ENCODE results near the gene PVRIG. TPM values are rescaled to one million over a fixed set of nuclear protein-coding genes. Genes with fewer than 3 reads are reported as not detected.
"Not testable (repeated sequence)": the region's sequence is repeated elsewhere in the genome, so short reads cannot be mapped to it uniquely, and the experiment has no call there.

Gene PVRIG
- total and polyA plus RNA-seq, 9 of the 15 experiments (the other 6 are each of a cell fraction or from before 2014, with no cell fraction given) = 0.16 to 0.64 TPM; not detected in 7

DNA sequence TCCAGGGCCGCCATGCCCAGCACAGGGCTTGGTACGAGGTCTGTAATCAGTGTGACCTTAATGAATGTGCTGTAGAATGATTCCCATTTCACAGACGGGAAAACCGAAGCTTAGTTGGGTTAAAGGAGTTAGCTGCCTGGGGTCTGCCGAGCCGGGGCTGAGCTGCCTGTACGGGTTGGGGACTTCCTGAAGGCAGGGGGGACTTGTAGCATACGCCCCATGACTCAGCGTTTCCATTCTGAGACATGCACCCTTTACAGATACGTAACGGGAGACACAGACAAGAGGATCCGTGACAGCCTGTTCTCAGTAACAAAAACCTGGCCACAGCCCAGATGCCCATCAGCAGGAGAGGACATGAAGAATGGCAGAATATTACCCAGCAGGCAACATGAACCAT, 23.6 kb downstream of the PVRIG start (continued):
- TF ChIP-seq YY1 (IDR thresholded peaks at IDR 0.05; ENCODE audit: borderline replicate concordance in 1 of 3, control insufficient read depth in 1 of 3, extremely low read depth in 1 of 3, insufficient read depth in 3 of 3, insufficient read length in 1 of 3, insufficient replicate concordance in 2 of 3, low read depth in 1 of 3, low read length in 2 of 3) = peak in 1 of 3 experiments; percentile 43
- TF ChIP-seq NFXL1 (CRISPR knock-in tag; IDR thresholded peaks at IDR 0.05) = peak; percentile 4; the same call in 1 of the 2 replicates
- peak; percentile 71 for TF ChIP-seq SMAD4 (CRISPR knock-in tag; conservative IDR thresholded peaks at IDR 0.05)
- peak; percentile 85 for TF ChIP-seq FOSL1 (tag; conservative IDR thresholded peaks at IDR 0.05)
- TF ChIP-seq, protein P1, sequence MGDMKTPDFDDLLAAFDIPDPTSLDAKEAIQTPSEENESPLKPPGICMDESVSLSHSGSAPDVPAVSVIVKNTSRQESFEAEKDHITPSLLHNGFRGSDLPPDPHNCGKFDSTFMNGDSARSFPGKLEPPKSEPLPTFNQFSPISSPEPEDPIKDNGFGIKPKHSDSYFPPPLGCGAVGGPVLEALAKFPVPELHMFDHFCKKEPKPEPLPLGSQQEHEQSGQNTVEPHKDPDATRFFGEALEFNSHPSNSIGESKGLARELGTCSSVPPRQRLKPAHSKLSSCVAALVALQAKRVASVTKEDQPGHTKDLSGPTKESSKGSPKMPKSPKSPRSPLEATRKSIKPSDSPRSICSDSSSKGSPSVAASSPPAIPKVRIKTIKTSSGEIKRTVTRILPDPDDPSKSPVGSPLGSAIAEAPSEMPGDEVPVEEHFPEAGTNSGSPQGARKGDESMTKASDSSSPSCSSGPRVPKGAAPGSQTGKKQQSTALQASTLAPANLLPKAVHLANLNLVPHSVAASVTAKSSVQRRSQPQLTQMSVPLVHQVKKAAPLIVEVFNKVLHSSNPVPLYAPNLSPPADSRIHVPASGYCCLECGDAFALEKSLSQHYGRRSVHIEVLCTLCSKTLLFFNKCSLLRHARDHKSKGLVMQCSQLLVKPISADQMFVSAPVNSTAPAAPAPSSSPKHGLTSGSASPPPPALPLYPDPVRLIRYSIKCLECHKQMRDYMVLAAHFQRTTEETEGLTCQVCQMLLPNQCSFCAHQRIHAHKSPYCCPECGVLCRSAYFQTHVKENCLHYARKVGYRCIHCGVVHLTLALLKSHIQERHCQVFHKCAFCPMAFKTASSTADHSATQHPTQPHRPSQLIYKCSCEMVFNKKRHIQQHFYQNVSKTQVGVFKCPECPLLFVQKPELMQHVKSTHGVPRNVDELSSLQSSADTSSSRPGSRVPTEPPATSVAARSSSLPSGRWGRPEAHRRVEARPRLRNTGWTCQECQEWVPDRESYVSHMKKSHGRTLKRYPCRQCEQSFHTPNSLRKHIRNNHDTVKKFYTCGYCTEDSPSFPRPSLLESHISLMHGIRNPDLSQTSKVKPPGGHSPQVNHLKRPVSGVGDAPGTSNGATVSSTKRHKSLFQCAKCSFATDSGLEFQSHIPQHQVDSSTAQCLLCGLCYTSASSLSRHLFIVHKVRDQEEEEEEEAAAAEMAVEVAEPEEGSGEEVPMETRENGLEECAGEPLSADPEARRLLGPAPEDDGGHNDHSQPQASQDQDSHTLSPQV (IDR thresholded peaks at IDR 0.05) = peak; percentile 84
- peak; percentile 87 for TF ChIP-seq MAFK (IDR thresholded peaks at IDR 0.05; ENCODE audit: low read length)
- TF ChIP-seq SMARCC2 (IDR thresholded peaks at IDR 0.05; ENCODE audit: low read depth) = peak; percentile 69
- peak; percentile 47 for TF ChIP-seq NEUROD1 (IDR thresholded peaks at IDR 0.05; ENCODE audit: borderline replicate concordance, low read depth, low read length, partially characterized antibody)
- TF ChIP-seq, protein P2, sequence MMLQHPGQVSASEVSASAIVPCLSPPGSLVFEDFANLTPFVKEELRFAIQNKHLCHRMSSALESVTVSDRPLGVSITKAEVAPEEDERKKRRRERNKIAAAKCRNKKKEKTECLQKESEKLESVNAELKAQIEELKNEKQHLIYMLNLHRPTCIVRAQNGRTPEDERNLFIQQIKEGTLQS (IDR thresholded peaks at IDR 0.05) = peak; percentile 82
- TF ChIP-seq, protein P2 (CRISPR knock-in tag; conservative IDR thresholded peaks at IDR 0.05) = peak; percentile 72; the same call in 1 of the 2 replicates
- peak; percentile 68 for TF ChIP-seq NFIC (IDR thresholded peaks at IDR 0.05)
- peak; percentile 81 for TF ChIP-seq ARID1B (IDR thresholded peaks at IDR 0.05)
- peak; percentile 13; the same call in 1 of the 2 replicates for TF ChIP-seq ZNF583 (CRISPR knock-in tag; IDR thresholded peaks at IDR 0.05)
- TF ChIP-seq LEF1 (IDR thresholded peaks at IDR 0.05) = peak; percentile 57
- peak; percentile 45; the same call in 1 of the 2 replicates for TF ChIP-seq NCOR1 (IDR thresholded peaks at IDR 0.05)
- 0 out of 2 replicates have a peak, but pooled peaks have one; percentile 11 for TF ChIP-seq TEAD4 (IDR thresholded peaks at IDR 0.05; ENCODE audit: low read length)
- not testable (repeated sequence) for TF ChIP-seq TEAD4 (CRISPR knock-in tag; IDR thresholded peaks at IDR 0.05; ENCODE audit: borderline replicate concordance); TOE1 (CRISPR knock-in tag; IDR thresholded peaks at IDR 0.05; ENCODE audit: borderline replicate concordance, low read depth)
- TF ChIP-seq C11orf30 (IDR thresholded peaks at IDR 0.05; ENCODE audit: low read depth) = peak; percentile 96
- 0 out of 2 replicates have a peak, but pooled peaks have one; percentile 13 for TF ChIP-seq TOE1 (IDR thresholded peaks at IDR 0.05; ENCODE audit: borderline replicate concordance)
- TF ChIP-seq TAL1 (IDR thresholded peaks at IDR 0.05) = 0 out of 2 replicates have a peak, but pooled peaks have one; percentile 3
- peak in 1 of 2 experiments; percentile 53; a peak in 1 of 4 replicates for TF ChIP-seq RCOR1 (IDR thresholded peaks at IDR 0.05; ENCODE audit: borderline replicate concordance in 1 of 2, low read depth in 2 of 2, low read length in 2 of 2)
- peak; percentile 73 for TF ChIP-seq ATF7 (IDR thresholded peaks at IDR 0.05)
- TF ChIP-seq KLF1 (tag; IDR thresholded peaks at IDR 0.05) = peak; percentile 97
- peak; percentile 86 for TF ChIP-seq TRIM28 (IDR thresholded peaks at IDR 0.05)
- peak; percentile 88 for TF ChIP-seq HDAC2 (IDR thresholded peaks at IDR 0.05)
- TF ChIP-seq SMARCE1 (IDR thresholded peaks at IDR 0.05) = peak; percentile 90
- peak; percentile 98 for TF ChIP-seq NFE2 (IDR thresholded peaks at IDR 0.05; ENCODE audit: low read depth)

Data from K562 (cell line).